Measurements from ENCODE around the gene UTP11. TPM values are rescaled to one million over a fixed set of nuclear protein-coding genes. Genes with fewer than 3 reads are reported as not detected.
"Not testable (repeated sequence)": the region's sequence is repeated elsewhere in the genome, so short reads cannot be mapped to it uniquely, and the experiment has no call there.

Gene UTP11
- polyA plus RNA-seq, 12 donors, result 80.5 to 128 (median 105) TPM; not detected in 1

- no peak for DNase-seq
These were observed 12.7 kb downstream of the UTP11 start for GRCh38 chr1:38025233-38025632.

DNA sequence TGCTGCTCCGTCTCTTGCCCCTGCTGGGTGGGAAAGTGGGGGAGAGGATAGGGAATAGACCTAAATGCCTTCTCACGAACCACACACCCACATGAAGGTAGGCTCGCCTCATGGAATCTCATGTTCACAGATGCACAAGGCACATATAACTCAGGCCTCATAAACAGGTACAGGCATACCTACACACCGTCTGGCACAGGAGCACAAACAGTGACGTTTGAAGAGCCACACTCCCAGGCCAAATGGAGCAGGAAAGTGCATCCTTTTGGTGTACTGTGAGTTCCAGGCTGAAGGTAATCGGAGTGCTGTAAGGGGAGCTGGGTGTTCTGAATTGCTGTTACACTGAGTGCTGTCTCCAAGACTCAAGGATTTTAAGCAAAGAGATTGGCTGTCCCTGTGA, 13.1 kb downstream of the UTP11 start:
- no peak for DNase-seq

DNA sequence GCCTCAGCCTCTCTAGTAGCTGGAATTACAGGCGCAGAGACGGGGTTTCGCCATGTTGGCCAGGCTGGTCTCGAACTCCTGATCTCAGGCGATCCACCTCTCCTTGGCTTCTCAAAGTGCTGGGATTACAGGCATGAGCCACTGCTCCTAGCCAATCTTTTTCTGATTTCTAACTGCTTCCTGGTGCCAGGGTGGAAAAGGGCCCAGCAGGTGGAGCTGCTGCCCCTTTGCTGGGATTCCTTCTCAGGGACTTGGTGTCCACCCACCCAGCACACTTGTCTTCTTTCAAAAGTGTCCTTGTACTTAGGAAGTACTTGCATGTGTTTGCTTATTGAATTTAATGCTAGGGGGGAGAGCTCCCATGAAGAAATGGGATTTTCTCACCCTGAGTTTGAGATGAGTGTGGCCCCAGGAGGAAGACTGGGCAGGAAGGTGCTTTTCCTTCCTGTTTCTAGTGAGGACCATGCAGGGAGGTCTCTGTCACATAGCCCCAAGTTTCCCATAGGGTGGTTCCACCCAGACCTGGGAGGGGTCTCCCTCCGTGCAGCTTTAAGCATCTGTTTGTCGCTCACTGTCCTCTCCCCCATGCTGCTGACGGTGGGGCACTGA, 14.2 kb downstream of the UTP11 start:
- no peak for DNase-seq

DNA sequence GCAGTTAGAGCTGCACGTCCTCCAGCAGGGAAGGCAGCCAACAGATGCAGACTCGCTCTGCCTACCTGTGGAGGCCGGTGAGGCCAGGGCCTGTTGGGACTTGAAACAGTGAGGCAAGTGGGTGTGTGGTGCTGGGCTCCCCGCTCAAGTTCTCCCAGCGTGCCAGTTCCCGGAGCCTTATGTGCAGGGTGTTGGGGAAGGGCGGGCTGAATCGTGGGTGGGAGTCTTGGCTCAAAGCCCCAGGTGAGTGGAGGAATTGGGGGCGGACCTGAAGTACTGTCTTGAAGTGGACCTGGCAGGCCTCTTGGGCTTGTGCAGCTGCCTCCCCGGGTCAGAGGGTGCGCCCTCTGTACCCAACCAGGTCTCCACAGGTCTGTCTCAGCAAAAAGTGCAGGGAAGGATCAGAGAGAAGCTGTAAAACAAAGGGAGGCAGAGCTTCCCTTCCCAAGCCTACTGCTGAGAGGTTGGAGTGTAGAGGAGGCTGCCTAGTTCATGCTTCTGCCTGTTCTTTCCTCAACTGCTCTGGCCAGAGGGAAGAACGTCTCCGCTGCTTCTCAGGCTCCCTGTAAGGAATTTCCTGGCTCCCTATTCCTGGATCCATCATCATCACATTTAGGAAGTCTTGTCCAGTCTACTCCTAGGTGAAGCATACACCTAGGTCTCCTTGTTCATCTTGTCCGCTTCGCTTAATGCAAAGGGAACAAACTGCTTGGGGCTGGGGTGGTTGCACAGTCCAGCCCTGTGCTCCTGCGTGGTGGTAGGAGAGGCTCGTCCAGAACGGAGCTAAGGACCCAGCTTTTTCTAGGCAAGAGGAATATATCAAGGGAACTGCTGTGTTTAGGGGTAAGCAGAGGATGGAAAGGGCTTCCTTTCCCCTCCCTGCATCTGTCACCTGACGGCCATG, 14.9 kb downstream of the UTP11 start:
- no peak for DNase-seq

GRCh38 chr1:38028105-38028591, 15.6 kb downstream of the UTP11 start:
- no peak for DNase-seq

DNA sequence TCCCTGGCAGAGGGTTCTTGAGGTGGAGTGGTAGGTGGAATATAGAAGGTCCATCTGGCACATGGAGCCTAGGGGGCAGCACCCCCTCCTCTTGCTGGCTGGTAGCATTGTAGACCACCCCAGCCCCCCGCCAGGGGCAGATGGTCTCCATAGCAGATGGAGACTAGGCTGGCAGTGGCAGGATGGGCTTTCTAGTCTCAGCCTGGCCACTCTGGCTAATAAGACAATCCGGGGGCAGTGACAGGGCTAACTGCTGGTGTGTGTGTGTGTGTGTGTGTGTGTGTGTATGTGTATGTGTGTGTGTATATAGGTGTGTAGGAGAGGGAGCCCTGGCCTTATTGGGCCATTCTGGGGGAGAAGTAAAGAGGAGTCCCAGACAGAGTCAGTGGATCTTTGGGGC, 16.1 kb downstream of the UTP11 start:
- no peak for DNase-seq

- DNase-seq, result no peak
These were observed 16.6 kb downstream of the UTP11 start for GRCh38 chr1:38029081-38029681.

DNA sequence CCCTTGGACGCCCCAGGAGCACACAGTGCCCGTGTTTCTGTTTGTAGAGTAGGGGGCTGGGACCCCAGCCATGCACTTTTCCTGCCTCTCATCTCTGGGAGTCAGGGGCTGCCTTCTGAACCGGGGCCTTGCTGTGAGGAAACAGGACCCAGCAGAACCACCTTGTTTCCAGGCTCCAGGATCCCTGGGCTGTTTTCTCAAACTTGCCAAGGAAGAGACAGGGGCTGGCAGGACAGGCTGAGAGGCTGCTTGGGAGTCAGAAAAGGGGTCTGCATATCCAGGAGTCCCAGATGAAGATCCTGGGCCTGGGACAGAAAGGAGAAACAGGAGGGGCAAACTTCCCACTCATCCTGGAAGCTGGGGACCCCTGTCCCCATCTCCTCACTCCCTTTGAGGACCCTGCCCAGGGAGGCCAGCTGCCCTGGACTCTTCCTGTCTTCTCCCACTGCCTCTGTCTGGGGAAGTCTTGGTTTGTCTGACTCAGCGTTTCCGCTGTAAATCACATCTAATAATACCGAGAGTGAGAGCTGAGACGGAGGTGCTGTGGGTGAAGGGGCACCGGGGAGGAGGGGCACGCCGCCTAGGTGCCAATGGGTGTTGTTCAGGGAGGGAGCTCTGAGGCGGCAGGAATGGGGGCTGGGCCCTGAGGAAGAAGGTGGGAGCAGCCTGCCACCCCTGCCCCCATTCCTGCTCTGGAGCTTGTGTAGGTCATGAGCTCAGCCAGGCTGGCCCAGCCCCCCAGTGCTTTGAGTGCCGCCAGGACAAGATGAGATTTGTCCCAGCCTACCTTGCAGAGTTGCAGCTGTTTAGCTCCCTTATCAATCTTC, 17.4 kb downstream of the UTP11 start:
- DNase-seq, result no peak

DNA sequence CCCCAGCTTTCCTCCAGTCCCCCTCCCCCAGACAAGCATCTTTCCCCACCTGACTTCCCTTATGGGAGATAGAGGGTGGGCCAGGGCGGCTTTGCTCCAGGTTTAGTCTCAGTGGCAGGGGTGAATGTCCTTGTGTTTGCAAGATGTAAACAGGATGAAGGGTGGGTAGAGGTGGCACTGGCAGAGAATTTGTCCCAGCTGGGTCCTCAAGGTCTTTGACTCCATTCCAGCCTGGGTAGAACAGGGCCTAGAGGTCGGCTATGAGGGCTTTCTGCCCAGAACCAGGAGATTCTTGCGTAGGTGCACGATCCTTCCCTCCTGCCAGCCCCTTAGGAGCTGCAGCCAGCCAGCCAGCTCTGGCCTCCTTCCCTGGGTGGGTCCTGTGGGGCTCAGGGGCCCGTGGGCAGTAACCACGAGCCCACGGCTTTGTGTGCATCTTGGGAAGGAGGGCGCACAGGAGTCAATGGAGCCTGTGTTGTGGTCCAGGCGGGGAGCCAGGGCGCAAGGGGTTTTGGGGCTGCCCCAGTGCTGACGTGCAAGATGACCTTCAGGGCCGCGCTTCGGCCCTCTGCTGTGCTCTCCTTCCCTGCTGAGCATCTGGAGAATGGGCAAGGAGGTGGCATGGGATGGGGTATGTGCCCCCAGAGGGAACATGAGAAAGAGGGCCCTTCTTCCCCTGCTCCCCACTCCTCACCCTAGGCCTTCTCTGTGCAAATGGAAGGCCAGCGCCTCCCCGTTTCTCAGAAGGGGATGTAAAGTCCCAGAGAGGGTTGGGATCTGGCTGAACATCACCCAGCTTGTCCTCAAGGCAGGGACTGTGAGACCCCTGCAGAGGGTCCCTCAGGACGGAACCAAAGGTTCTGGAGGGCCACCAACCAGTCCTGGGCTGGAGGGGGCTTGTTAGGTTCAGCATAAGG, 18.3 kb downstream of the UTP11 start:
- DNase-seq, result no peak

GRCh38 chr1:38031513-38031866, 19.0 kb downstream of the UTP11 start:
- DNase-seq, result no peak

GRCh38 chr1:38032992-38033391, 20.5 kb downstream of the UTP11 start:
- DNase-seq, result not testable (repeated sequence)

- no peak for DNase-seq
These were observed 22.3 kb downstream of the UTP11 start for GRCh38 chr1:38034871-38035270.

DNA sequence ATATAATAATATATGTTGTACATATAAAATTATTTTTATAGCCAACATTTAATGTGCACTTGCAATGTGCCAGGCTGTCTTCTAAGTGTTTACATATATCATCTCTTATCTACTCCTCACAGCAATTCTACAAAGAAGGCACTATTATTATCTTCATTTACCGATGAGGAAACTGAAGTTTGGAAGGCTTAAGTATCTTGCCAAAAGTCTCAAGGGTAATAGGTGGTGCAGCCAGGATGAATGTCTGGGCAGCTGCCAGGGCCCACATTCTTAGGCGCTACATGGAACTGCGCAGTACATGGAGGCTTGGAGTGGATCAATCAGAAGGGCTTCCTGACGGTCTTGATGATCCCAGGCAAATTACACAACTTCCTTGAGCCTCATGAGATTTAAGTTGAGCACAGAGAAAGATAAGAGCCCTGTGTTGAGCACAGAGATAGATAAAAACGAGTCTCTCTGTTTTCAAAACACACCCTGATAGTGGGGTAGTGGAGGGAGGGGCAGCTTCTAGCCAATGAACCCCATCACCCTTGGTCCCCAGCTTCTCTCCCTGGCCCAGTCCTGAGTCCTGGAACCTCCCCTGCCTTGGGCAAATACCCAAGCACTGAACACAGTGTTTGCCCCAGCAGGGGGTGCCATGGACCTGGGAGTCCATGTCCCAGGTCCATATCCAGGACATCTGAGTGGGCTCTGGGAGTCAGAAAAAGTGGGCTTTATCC, 24.8 kb downstream of the UTP11 start:
- DNase-seq, result no peak

DNA sequence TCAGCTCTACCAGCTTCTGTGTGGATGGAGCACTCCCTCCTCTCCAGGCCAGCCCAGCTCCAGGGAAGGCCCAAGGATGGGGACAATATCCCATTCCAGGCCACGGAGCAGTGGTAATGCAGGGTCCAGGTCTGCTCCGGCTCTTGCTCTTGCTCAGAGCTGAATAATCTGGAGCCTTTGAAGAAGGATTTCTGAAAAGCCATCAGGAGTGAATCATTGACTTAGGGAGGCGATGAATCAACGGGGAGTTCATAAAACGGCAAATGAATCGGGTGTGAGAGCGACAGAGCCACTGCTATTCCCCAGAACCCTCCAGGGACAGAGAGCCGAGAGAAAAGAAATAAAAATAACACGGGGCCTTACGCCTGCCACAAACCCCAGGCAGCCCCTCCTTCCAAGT, 26.3 kb downstream of the UTP11 start:
- no peak for DNase-seq

GRCh38 chr1:38039331-38040088, 27.0 kb downstream of the UTP11 start:
- DNase-seq, result no peak

- DNase-seq, result no peak
These were observed 29.7 kb downstream of the UTP11 start for GRCh38 chr1:38041936-38042834.

- no peak for DNase-seq
These were observed 30.7 kb downstream of the UTP11 start for GRCh38 chr1:38043036-38043747.

Measured in muscle of arm (tissue), 12 donors.